SK-N-SH treated with all-trans-retinoic acid at 6 μM for 48 hours (cell line): Measurements from ENCODE around the gene TNS2.

Experiments
- GLIS3 ChIP-seq: fragments of 250-450 bp; sonication (Bioruptor Pico); IDR thresholded peaks from 2 replicates; pipeline ENCODE4 v1.5.0; 2020; ENCODE audit warnings: mild to moderate bottlenecking, moderate library complexity
- PATZ1 ChIP-seq: fragments of 250-450 bp; sonication (Bioruptor Pico); IDR thresholded peaks from 2 replicates; pipeline ENCODE4 v1.8.0; 2020; ENCODE audit warnings: mild to moderate bottlenecking, moderate library complexity, borderline replicate concordance
- PPARA ChIP-seq: fragments of 250-450 bp; sonication (Bioruptor Pico); IDR thresholded peaks from 2 replicates; pipeline ENCODE4 v1.5.0; 2020; ENCODE audit warnings: mild to moderate bottlenecking, borderline replicate concordance
- ZNF565 ChIP-seq: fragments of 450-650 bp; formaldehyde crosslinking; conservative IDR thresholded peaks from 2 replicates; pipeline ENCODE4 v1.5.0; 2020; ENCODE audit warnings: low read depth, mild to moderate bottlenecking, moderate library complexity
- ZNF8 ChIP-seq: fragments of 450-650 bp; formaldehyde crosslinking; IDR thresholded peaks from 2 replicates; pipeline ENCODE4 v1.5.0; 2020; ENCODE audit warnings: mild to moderate bottlenecking, moderate library complexity

- TF ChIP-seq PATZ1 (CRISPR knock-in tag) (no peak), ZNF565 (CRISPR knock-in tag) (no peak), ZNF8 (CRISPR knock-in tag) (no peak), GLIS3 (CRISPR knock-in tag) (no peak), PPARA (CRISPR knock-in tag) (no peak)
Measured at GRCh38 chr12:53113136-53113705, 63.4 kb downstream of the TNS2 start.
